GM12878 (cell line): ENCODE data around the gene TNRC18. TPM values are rescaled to one million over a fixed set of nuclear protein-coding genes. Genes with fewer than 3 reads are reported as not detected.

Experiments used
- ATAC-seq: fragments of 200-7000 bp; cut with Tn5 transposase; 3 replicates; pipeline ENCODE4 v1.9.1; 2020; ENCODE audit warnings: mild to moderate bottlenecking, moderate library complexity
- BruUV-seq: library from RNA; stranded (reverse); fragments of 400-500 nt; replicated peaks from 2 replicates; lab custom pipeline; 2021; lab: Mats Ljungman, UMichigan
- CTCF ChIA-PET: fragments of 300-600 bp; sonication (Branson Sonifier 250); formaldehyde crosslinking; extraction: SDS; loops from one replicate; lab custom pipeline; 2021; ENCODE audit warnings: inconsistent platforms; lab: Yijun Ruan, JAX
- POLR2A ChIA-PET: fragments of 350-600 bp; formaldehyde crosslinking; extraction: SDS; loops from one replicate; lab custom pipeline; 2021; ENCODE audit warnings: inconsistent platforms; lab: Charles Lee
- RAD21 ChIA-PET: fragments of 300-600 bp; sonication (Branson Sonifier 250); formaldehyde crosslinking; loops from one replicate; lab custom pipeline; 2023; ENCODE audit warnings: antibody characterized with exemption; ENCODE audit not compliant: unreplicated experiment; lab: Charles Lee
- SMC1A ChIA-PET: fragments of 300-600 bp; sonication (Branson Sonifier 250); formaldehyde crosslinking; loops from one replicate; lab custom pipeline; 2023; ENCODE audit not compliant: unreplicated experiment, uncharacterized antibody; lab: Charles Lee
- DNase-seq: peaks from one replicate; pipeline ENCODE4 v3.0.0-alpha.2; 2011; ENCODE audit warnings: low read depth, low spot score
- FAIRE-seq: peaks from 3 replicates; lab custom pipeline; 2011; peaks lifted over from hg19 to GRCh38; lab: Jason Lieb, UNC
- H2AFZ ChIP-seq: 2 replicates; pipeline ENCODE4 v1.6.0; 2011; ENCODE audit warnings: low read depth, low read length, control low read depth; ENCODE audit not compliant: control insufficient read depth
- H3K27ac ChIP-seq: 2 replicates; pipeline ENCODE4 v1.5.1; 2011; ENCODE audit warnings: control low read depth; ENCODE audit not compliant: control insufficient read depth, insufficient read depth
- H3K27me3 ChIP-seq, 2 experiments: replicated peaks in 1 of 2; 2 replicates each; pipeline versions ENCODE4 v1.6.0 to v1.6.1; 2011; ENCODE audit warnings: low read length in 1 of 2; ENCODE audit not compliant: control insufficient read depth in 2 of 2, insufficient read depth in 2 of 2
- H3K36me3 ChIP-seq, 2 experiments: 2 replicates each; pipeline ENCODE4 v1.5.1; 2011; ENCODE audit warnings: low read length in 1 of 2; ENCODE audit not compliant: control insufficient read depth in 2 of 2, insufficient read depth in 2 of 2
- H3K4me1 ChIP-seq: 2 replicates; pipeline ENCODE4 v1.6.1; 2011; ENCODE audit warnings: mild to moderate bottlenecking, low read length, moderate library complexity, mixed read lengths; ENCODE audit not compliant: control insufficient read depth, insufficient read depth
- H3K4me2 ChIP-seq: 2 replicates; pipeline ENCODE4 v1.6.0; 2011; ENCODE audit warnings: control low read depth; ENCODE audit not compliant: control insufficient read depth, insufficient read depth
- H3K4me3 ChIP-seq: fragments of 200-600 bp; sonication (generic); 2 replicates; pipeline ENCODE4 v1.5.1; 2016
- H3K79me2 ChIP-seq: 2 replicates; pipeline ENCODE4 v1.6.0; 2011; ENCODE audit warnings: low read length; ENCODE audit not compliant: control insufficient read depth, insufficient read depth
- H3K9ac ChIP-seq: 2 replicates; pipeline ENCODE4 v1.8.0; 2011; ENCODE audit warnings: low read length, control low read depth, mixed read lengths; ENCODE audit not compliant: control insufficient read depth, insufficient read depth
- H3K9me3 ChIP-seq: replicated peaks from 3 replicates; pipeline ENCODE4 v1.5.1; 2011; ENCODE audit warnings: mild to moderate bottlenecking, low read length; ENCODE audit not compliant: control insufficient read depth, insufficient read depth
- H4K20me1 ChIP-seq: 2 replicates; pipeline ENCODE4 v1.6.0; 2011; ENCODE audit not compliant: control insufficient read depth, insufficient read depth
- CREM ChIP-seq: IDR thresholded peaks from 2 replicates; pipeline ENCODE4 v1.6.1; 2014; ENCODE audit warnings: antibody characterized with exemption, low read depth
- EZH2 ChIP-seq: IDR thresholded peaks from 2 replicates; pipeline ENCODE4 v1.6.1; 2012; ENCODE audit warnings: low read depth, mild to moderate bottlenecking, control low read depth, inconsistent platforms, low read length, borderline replicate concordance; ENCODE audit not compliant: control insufficient read depth
- IRF3 ChIP-seq: fragments of 450-650 bp; IDR thresholded peaks from 2 replicates; pipeline ENCODE4 v1.6.1; 2014; ENCODE audit warnings: mild to moderate bottlenecking
- MEF2A ChIP-seq: IDR thresholded peaks from 2 replicates; pipeline ENCODE4 v1.6.1; 2011; ENCODE audit warnings: low read depth, mild to moderate bottlenecking, low read length, moderate library complexity; ENCODE audit not compliant: insufficient read depth
- MYC ChIP-seq: IDR thresholded peaks from 2 replicates; pipeline ENCODE4 v1.6.1; 2011; ENCODE audit warnings: mild to moderate bottlenecking, low read length, moderate library complexity, inconsistent platforms; ENCODE audit not compliant: insufficient read depth, insufficient replicate concordance, insufficient read length, severe bottlenecking
- RB1 ChIP-seq: fragments of 450-650 bp; formaldehyde crosslinking; IDR thresholded peaks from 2 replicates; pipeline ENCODE4 v1.6.1; 2017; ENCODE audit warnings: mild to moderate bottlenecking, borderline replicate concordance
- RELB ChIP-seq: fragments of 450-650 bp; IDR thresholded peaks from 2 replicates; pipeline ENCODE4 v1.6.1; 2017; ENCODE audit warnings: low read depth, mild to moderate bottlenecking, moderate library complexity
- SIN3A ChIP-seq: IDR thresholded peaks from 2 replicates; pipeline ENCODE4 v1.6.1; 2012; ENCODE audit warnings: low read depth, low read length, improper control_type of control experiment
- SIX5 ChIP-seq: IDR thresholded peaks from 2 replicates; pipeline ENCODE4 v1.6.1; 2011; ENCODE audit warnings: mild to moderate bottlenecking, low read depth, low read length, moderate library complexity; ENCODE audit not compliant: severe bottlenecking
- SMAD1 ChIP-seq: fragments of 450-650 bp; IDR thresholded peaks from 2 replicates; pipeline ENCODE4 v1.6.1; 2018; ENCODE audit warnings: mild to moderate bottlenecking, low read depth; ENCODE audit not compliant: partially characterized antibody
- STAT1 ChIP-seq: fragments of 450-650 bp; conservative IDR thresholded peaks from 2 replicates; pipeline ENCODE4 v1.6.1; 2014; ENCODE audit warnings: antibody characterized with exemption, mild to moderate bottlenecking
- TBL1XR1 ChIP-seq: IDR thresholded peaks from 2 replicates; pipeline ENCODE4 v1.6.1; 2012; ENCODE audit warnings: low read depth, low read length, improper control_type of control experiment
- ZNF207 ChIP-seq: fragments of 450-650 bp; IDR thresholded peaks from 2 replicates; pipeline ENCODE4 v1.6.1; 2014; ENCODE audit warnings: antibody characterized with exemption, mild to moderate bottlenecking, borderline replicate concordance
- ZNF24 ChIP-seq: fragments of 450-650 bp; IDR thresholded peaks from 2 replicates; pipeline ENCODE4 v1.6.1; 2017; ENCODE audit warnings: antibody characterized with exemption, mild to moderate bottlenecking
- ZNF274 ChIP-seq: IDR thresholded peaks from one replicate; pipeline ENCODE4 v1.8.0; 2011; ENCODE audit not compliant: insufficient read length, insufficient read depth
- ZNF384 ChIP-seq: IDR thresholded peaks from 2 replicates; pipeline ENCODE4 v1.6.1; 2012; ENCODE audit warnings: low read depth, mild to moderate bottlenecking, low read length, improper control_type of control experiment, borderline replicate concordance
- WGBS: methylation state at CpG from one replicate; pipeline ENCODE4 v1.1.6; 2016; ENCODE audit warnings: low lambda C conversion rate; ENCODE audit not compliant: insufficient replicate concordance, insufficient coverage; ENCODE audit errors: missing lambda C conversion rate; 5-methylcytosine and 5-hydroxymethylcytosine counted together
- in situ Hi-C: fragments of 300-500 bp; cut with MboI; formaldehyde crosslinking; loops from 9 replicates; pipeline ENCODE4 v1.14.3; 2018; ENCODE audit warnings: mixed read lengths
- intact Hi-C: fragments of 100-400 bp; cut with micrococcal nuclease; formaldehyde crosslinking; loops from one replicate; pipeline ENCODE4 v1.14.2; 2022; ENCODE audit not compliant: unreplicated experiment
- polyA plus RNA-seq, 11 experiments: library from polyadenylated mRNA; depleted of rRNA in 4 of 11; unstranded in 6 of 11; stranded (reverse) in 5 of 11; fragments of >200 nt; fragmentation: Nextera tagmentation in 4 of 11; fragmentation: Illumina TruSeq in 1 of 11; extraction: Ambion mirVana in 4 of 11; extraction: Trizol in 1 of 11; gene quantifications; 1 replicate in 1 of 11; 2 replicates in 10 of 11; pipeline versions ENCODE4 v1.2.1 to v1.2.3, GENCODE V29; 2011 to 2016; ENCODE audit warnings: inconsistent platforms in 2 of 11, missing spikeins in 2 of 11, low read depth in 1 of 11
- total RNA-seq, 4 experiments: library from RNA; depleted of rRNA in 3 of 4; stranded (reverse); fragments of >200 nt in 3 of 4; fragmentation: Illumina TruSeq in 1 of 4; extraction: Trizol in 1 of 4; gene quantifications; 2 replicates each; pipeline versions ENCODE4 v1.2.1 to v1.2.3, GENCODE V29; 2013 to 2021
- TF ChIP-seq, protein P1 (sequence below): fragments of 450-650 bp; IDR thresholded peaks from 2 replicates; pipeline ENCODE4 v1.6.1; 2016; ENCODE audit warnings: mild to moderate bottlenecking

TNRC18 gene
- total and polyA plus RNA-seq, 10 of the 15 experiments (the other 5 are each of a cell fraction or from before 2014, with no cell fraction given), result 0.02 to 31.7 (median 5.4) TPM

DNA sequence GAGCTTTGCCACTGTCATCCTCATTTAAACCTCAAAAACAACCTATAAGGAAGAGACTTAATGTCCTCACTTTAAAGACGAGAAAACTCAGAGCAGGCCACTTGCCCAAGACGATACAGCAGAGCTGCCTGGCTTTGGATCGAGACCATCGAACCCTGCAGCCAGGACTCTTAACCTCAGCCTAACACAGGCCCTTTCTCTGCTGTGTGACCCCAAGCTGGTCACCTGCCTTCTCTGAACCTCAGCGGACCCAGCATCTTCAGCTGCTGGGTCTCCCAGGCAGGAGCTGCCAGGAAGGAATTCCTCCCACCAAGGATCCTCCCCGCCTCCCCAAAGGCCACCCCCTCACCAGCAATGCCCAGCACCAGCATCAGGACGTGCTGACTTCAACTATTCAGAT is 32.7 kb downstream of the TNRC18 start:
- FAIRE-seq, result no peak
- ChIA-PET SMC1A (no interaction called here), CTCF (no interaction called here), POLR2A (no interaction called here)
- intact Hi-C loops, result no loop called here
- Histone ChIP-seq H3K4me1 (no peaks in the 10 kb centered on the region), H3K4me2 (no peak overlapping the region), H3K27me3 (no peaks in the 10 kb centered on the region)
- 83% methylated on average over 7 of the region's 7 CpGs for WGBS
- TF ChIP-seq IRF3 (no peak), ZNF24 (no peak), SIX5 (no peak), EZH2 (no peak), STAT1 (no peak), SMAD1 (no peak), ZNF207 (no peak), ZNF274 (no peak), RB1 (no peak), MEF2A (no peak), MYC (no peak), ZNF384 (no peak), RELB (no peak), TBL1XR1 (no peak), CREM (no peak), SIN3A (no peak)
- TF ChIP-seq, protein P1, sequence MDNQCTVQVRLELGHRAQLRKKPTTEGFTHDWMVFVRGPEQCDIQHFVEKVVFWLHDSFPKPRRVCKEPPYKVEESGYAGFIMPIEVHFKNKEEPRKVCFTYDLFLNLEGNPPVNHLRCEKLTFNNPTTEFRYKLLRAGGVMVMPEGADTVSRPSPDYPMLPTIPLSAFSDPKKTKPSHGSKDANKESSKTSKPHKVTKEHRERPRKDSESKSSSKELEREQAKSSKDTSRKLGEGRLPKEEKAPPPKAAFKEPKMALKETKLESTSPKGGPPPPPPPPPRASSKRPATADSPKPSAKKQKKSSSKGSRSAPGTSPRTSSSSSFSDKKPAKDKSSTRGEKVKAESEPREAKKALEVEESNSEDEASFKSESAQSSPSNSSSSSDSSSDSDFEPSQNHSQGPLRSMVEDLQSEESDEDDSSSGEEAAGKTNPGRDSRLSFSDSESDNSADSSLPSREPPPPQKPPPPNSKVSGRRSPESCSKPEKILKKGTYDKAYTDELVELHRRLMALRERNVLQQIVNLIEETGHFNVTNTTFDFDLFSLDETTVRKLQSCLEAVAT, result no peak
- TF ChIP-seq, all 136 proteins: peak for 0
- H2AFZ ChIP-seq, result no peak overlapping the region
- H4K20me1 ChIP-seq, result no peaks in the 10 kb centered on the region
- BruUV-seq, result no TSS peak
- in situ Hi-C loops, result no loop called here
- no peak overlapping the region for H3K9ac ChIP-seq
- H3K4me3 ChIP-seq, result no peak overlapping the region
- ATAC-seq, result no peak
- DNase-seq, result no peak
- no peaks in the 10 kb centered on the region for H3K9me3 ChIP-seq
- RAD21 ChIA-PET, result interaction anchor here (0.8 to 1.3 kb wide), 2 partner anchors 59 to 151 kb away, joined by 3 to 4 read pairs; no protein-coding TSS in a partner anchor
- peaks cover 4 to 13% of the 10 kb centered on the region in 2 experiments; a peak in 3 of 4 replicates for H3K36me3 ChIP-seq
- H3K27ac ChIP-seq, result no peak overlapping the region
- peaks cover 7% of the 10 kb centered on the region; the same call in 1 of the 2 replicates for H3K79me2 ChIP-seq
